H1 (cell line): ENCODE measurements around the gene TMUB1. TPM values are rescaled to one million over a fixed set of nuclear protein-coding genes. Genes with fewer than 3 reads are reported as not detected.

ENCODE experiments used
- CTCF ChIA-PET: fragments of 300-600 bp; sonication (Branson Sonifier 250); formaldehyde crosslinking; loops from one replicate; lab custom pipeline; 2021; ENCODE audit not compliant: partially characterized antibody; lab: Charles Lee
- POLR2A ChIA-PET: fragments of 300-600 bp; sonication (Branson Sonifier 250); formaldehyde crosslinking; loops from one replicate; lab custom pipeline; 2021; ENCODE audit warnings: inconsistent platforms; ENCODE audit not compliant: partially characterized antibody; lab: Charles Lee
- DNase-seq, 2 experiments: peaks; one replicate each; pipeline versions ENCODE4 v3.0.0 to v3.0.0-alpha.2; 2010 to 2022; ENCODE audit warnings: low spot score in 2 of 2, low read depth in 1 of 2, mixed read lengths in 1 of 2
- FAIRE-seq: peaks from 2 replicates; lab custom pipeline; 2011; peaks lifted over from hg19 to GRCh38; lab: Jason Lieb, UNC
- H2AFZ ChIP-seq: 2 replicates; pipeline ENCODE4 v1.8.1; 2012; ENCODE audit warnings: low read length, inconsistent platforms
- H2AK5ac ChIP-seq: 2 replicates; pipeline ENCODE4 v1.6.1; 2013; ENCODE audit warnings: low read depth, low read length
- H2BK120ac ChIP-seq: replicated peaks from 2 replicates; pipeline ENCODE3; 2013; ENCODE audit warnings: low read depth, low read length, inconsistent platforms
- H2BK12ac ChIP-seq: 2 replicates; pipeline ENCODE4 v1.6.1; 2013; ENCODE audit warnings: low read depth, low read length
- H2BK15ac ChIP-seq: 2 replicates; pipeline ENCODE4 v1.6.1; 2013; ENCODE audit warnings: low read length
- H2BK20ac ChIP-seq: 2 replicates; pipeline ENCODE4 v1.6.1; 2013; ENCODE audit warnings: low read length
- H2BK5ac ChIP-seq: 2 replicates; pipeline ENCODE4 v1.6.1; 2013; ENCODE audit warnings: low read depth, low read length
- H3K14ac ChIP-seq: 2 replicates; pipeline ENCODE4 v1.6.1; 2013; ENCODE audit warnings: inconsistent platforms; ENCODE audit not compliant: insufficient read length
- H3K18ac ChIP-seq: 2 replicates; pipeline ENCODE4 v1.6.1; 2013; ENCODE audit warnings: low read length; ENCODE audit errors: extremely low read depth
- H3K23ac ChIP-seq: 2 replicates; pipeline ENCODE4 v1.6.1; 2013; ENCODE audit warnings: inconsistent platforms; ENCODE audit not compliant: insufficient read length
- H3K23me2 ChIP-seq: 2 replicates; pipeline ENCODE4 v1.6.1; 2013; ENCODE audit warnings: low read depth, low read length
- H3K27ac ChIP-seq: 2 replicates; pipeline ENCODE4 v1.6.1; 2011; ENCODE audit warnings: low read depth, low read length, inconsistent platforms
- H3K27me3 ChIP-seq, 4 experiments: replicated peaks in 1 of 4; 1 replicate in 1 of 4; 2 replicates in 3 of 4; pipeline versions ENCODE4 v1.6.1 to v1.8.1; 2011 to 2013; ENCODE audit warnings: low read length in 3 of 4, mild to moderate bottlenecking in 3 of 4, inconsistent platforms in 2 of 4, mixed read lengths in 2 of 4, moderate library complexity in 1 of 4; ENCODE audit not compliant: control insufficient read depth in 3 of 4, insufficient read depth in 3 of 4; ENCODE audit errors: extremely low read depth in 1 of 4
- H3K36me3 ChIP-seq, 4 experiments: 2 replicates each; pipeline versions ENCODE4 v1.6.1 to v1.8.1; 2011 to 2013; ENCODE audit warnings: mild to moderate bottlenecking in 4 of 4, low read length in 3 of 4, moderate library complexity in 2 of 4, control low read depth in 1 of 4, inconsistent platforms in 1 of 4; ENCODE audit not compliant: insufficient read depth in 4 of 4, control insufficient read depth in 2 of 4
- H3K4ac ChIP-seq: replicated peaks from 2 replicates; pipeline ENCODE3; 2013; ENCODE audit warnings: low read length, low read depth, mixed read lengths, inconsistent platforms; ENCODE audit not compliant: insufficient read length
- H3K4me1 ChIP-seq, 4 experiments: replicated peaks in 1 of 4; 1 replicate in 1 of 4; 2 replicates in 3 of 4; pipeline versions ENCODE4 v1.6.1 to v1.8.1; 2011 to 2013; ENCODE audit warnings: low read length in 3 of 4, inconsistent platforms in 2 of 4, mixed read lengths in 1 of 4; ENCODE audit not compliant: insufficient read depth in 4 of 4, control insufficient read depth in 3 of 4
- H3K4me2 ChIP-seq, 2 experiments: 2 replicates each; pipeline versions ENCODE4 v1.6.1 to v1.8.1; 2011 to 2013; ENCODE audit warnings: low read depth in 2 of 2, low read length in 2 of 2, control low read depth in 1 of 2, inconsistent platforms in 1 of 2, mild to moderate bottlenecking in 1 of 2; ENCODE audit not compliant: insufficient read depth in 1 of 2
- H3K4me3 ChIP-seq, 4 experiments: fragments of 200-600, 300-600 bp in 1 of 4; sonication (generic), shearing (Covaris generic), sonication (Bioruptor Twin) in 1 of 4; 2 replicates each; pipeline versions ENCODE4 v1.5.1 to v1.8.1; 2011 to 2016; ENCODE audit warnings: low read length in 4 of 4, low read depth in 3 of 4, control low read depth in 2 of 4, inconsistent platforms in 2 of 4, mild to moderate bottlenecking in 2 of 4, mixed read lengths in 1 of 4, moderate library complexity in 1 of 4; ENCODE audit not compliant: insufficient read depth in 2 of 4; ENCODE audit errors: extremely low read depth in 1 of 4
- H3K56ac ChIP-seq: replicated peaks from 2 replicates; pipeline ENCODE3; 2013; ENCODE audit warnings: low read depth, mild to moderate bottlenecking, mixed read lengths, low read length, inconsistent platforms; ENCODE audit not compliant: insufficient read length
- H3K79me1 ChIP-seq: 2 replicates; pipeline ENCODE4 v1.6.1; 2013; ENCODE audit warnings: low read depth, low read length, control low read depth
- H3K79me2 ChIP-seq, 2 experiments: 2 replicates each; pipeline versions ENCODE4 v1.6.1 to v1.8.1; 2012 to 2013; ENCODE audit warnings: low read length in 2 of 2, mild to moderate bottlenecking in 2 of 2, inconsistent platforms in 1 of 2; ENCODE audit not compliant: insufficient read depth in 2 of 2, control insufficient read depth in 1 of 2
- H3K9ac ChIP-seq, 4 experiments: replicated peaks in 1 of 4; 1 replicate in 1 of 4; 2 replicates in 3 of 4; pipeline versions ENCODE4 v1.6.1 to v1.8.1; 2011 to 2013; ENCODE audit warnings: low read depth in 3 of 4, low read length in 3 of 4, control low read depth in 2 of 4, mild to moderate bottlenecking in 2 of 4, moderate library complexity in 2 of 4, inconsistent platforms in 1 of 4; ENCODE audit errors: extremely low read depth in 1 of 4
- H3K9me3 ChIP-seq, 2 experiments: 2 replicates each; pipeline versions ENCODE4 v1.6.1 to v1.8.1; 2012 to 2013; ENCODE audit warnings: mild to moderate bottlenecking in 2 of 2, moderate library complexity in 2 of 2, control low read depth in 1 of 2, inconsistent platforms in 1 of 2, low read depth in 1 of 2, low read length in 1 of 2, mixed read lengths in 1 of 2; ENCODE audit not compliant: insufficient read depth in 2 of 2
- H4K20me1 ChIP-seq, 2 experiments: replicated peaks in 1 of 2; 2 replicates each; pipeline versions ENCODE3 to v1.8.1; 2011 to 2013; ENCODE audit warnings: inconsistent platforms in 2 of 2, low read length in 2 of 2, mild to moderate bottlenecking in 1 of 2; ENCODE audit not compliant: insufficient read depth in 2 of 2, control insufficient read depth in 1 of 2
- H4K5ac ChIP-seq: 2 replicates; pipeline ENCODE4 v1.6.1; 2013; ENCODE audit warnings: low read length, low read depth, mixed read lengths, inconsistent platforms; ENCODE audit not compliant: insufficient read length
- H4K8ac ChIP-seq: 2 replicates; pipeline ENCODE4 v1.8.0; 2013; ENCODE audit warnings: mild to moderate bottlenecking, moderate library complexity, low read length, inconsistent platforms; ENCODE audit not compliant: insufficient read depth; ENCODE audit errors: extremely low read depth
- H4K91ac ChIP-seq: replicated peaks from 2 replicates; pipeline ENCODE3; 2013; ENCODE audit warnings: low read length, mixed read lengths, inconsistent platforms; ENCODE audit not compliant: insufficient read length
- ATF2 ChIP-seq: IDR thresholded peaks from 2 replicates; pipeline ENCODE4 v1.6.1; 2012; ENCODE audit warnings: low read length, inconsistent platforms
- HDAC2 ChIP-seq, 2 experiments: fragments of 300-600 bp in 1 of 2; sonication (generic) in 1 of 2; IDR thresholded peaks; 2 replicates each; pipeline ENCODE4 v1.6.1; 2011 to 2012; ENCODE audit warnings: low read depth in 2 of 2, low read length in 2 of 2, mild to moderate bottlenecking in 2 of 2, moderate library complexity in 2 of 2, borderline replicate concordance in 1 of 2, inconsistent platforms in 1 of 2
- SIN3A ChIP-seq, 2 experiments: IDR thresholded peaks in 1 of 2; conservative IDR thresholded peaks in 1 of 2; 2 replicates each; pipeline ENCODE4 v1.6.1; 2011 to 2012; ENCODE audit warnings: low read length in 2 of 2, improper control_type of control experiment in 1 of 2, low read depth in 1 of 2, mild to moderate bottlenecking in 1 of 2
- SRF ChIP-seq: IDR thresholded peaks from 2 replicates; pipeline ENCODE4 v1.6.1; 2011; ENCODE audit warnings: mild to moderate bottlenecking, low read depth, low read length, moderate library complexity
- TCF12 ChIP-seq: IDR thresholded peaks from 2 replicates; pipeline ENCODE4 v1.6.1; 2011; ENCODE audit warnings: low read depth, mild to moderate bottlenecking, low read length
- USF2 ChIP-seq: IDR thresholded peaks from 2 replicates; pipeline ENCODE4 v1.6.1; 2011; ENCODE audit warnings: low read length, improper control_type of control experiment
- WGBS, 2 experiments: shearing (Covaris generic) in 1 of 2; methylation state at CpG; one replicate each; pipeline versions ENCODE4 v1.1.6 to v1.1.7; 2013 to 2015; ENCODE audit warnings: low lambda C conversion rate in 2 of 2, mixed read lengths in 2 of 2, inconsistent platforms in 1 of 2, low coverage in 1 of 2, missing lambda C conversion rate in 1 of 2; ENCODE audit not compliant: insufficient replicate concordance in 2 of 2, insufficient coverage in 1 of 2, insufficient read length in 1 of 2; ENCODE audit errors: extremely low coverage in 1 of 2, missing lambda C conversion rate in 1 of 2; 5-methylcytosine and 5-hydroxymethylcytosine counted together
- polyA plus RNA-seq, 7 experiments: library from polyadenylated mRNA; depleted of rRNA in 3 of 7; stranded (reverse) in 5 of 7; unstranded in 2 of 7; fragments of >200 nt in 5 of 7; fragments of 200-250 nt in 2 of 7; gene quantifications; 1 replicate in 5 of 7; 2 replicates in 1 of 7; 4 replicates in 1 of 7; pipeline versions ENCODE4 v1.2.1 to v1.2.3, GENCODE V29; 2011 to 2013; ENCODE audit warnings: missing spikeins in 2 of 7, mixed read lengths in 2 of 7
- total RNA-seq: library from RNA; stranded (reverse); fragmentation: NEBNext Ultra II Directional; extraction: Animal tissue kit (Norgen Biotek cat#: 25700); gene quantifications from 2 replicates; pipeline ENCODE4 v1.2.1, GENCODE V29; 2021

Gene TMUB1
- total and polyA plus RNA-seq, 2 of the 8 experiments (the other 6 are each of a cell fraction or from before 2014, with no cell fraction given): 41.4 to 56.2 TPM

- POLR2A ChIA-PET: interaction anchor here (1.2 kb wide), 1 partner anchor 15 kb away, joined by 4 read pairs; no protein-coding TSS in a partner anchor
- Histone ChIP-seq H4K91ac (no peak overlapping the region), H4K8ac (no peak overlapping the region), H3K79me1 (no peaks in the 10 kb centered on the region), H2BK12ac (no peak overlapping the region), H2AK5ac (no peak overlapping the region), H2BK15ac (no peak overlapping the region), H4K5ac (no peak overlapping the region), H2BK20ac (no peak overlapping the region), H3K56ac (no peak overlapping the region), H3K27ac (no peak overlapping the region), H2BK5ac (no peak overlapping the region)
- CTCF ChIA-PET: interaction anchor here (0.6 to 11.7 kb wide), 6 partner anchors 10 to 113 kb away, joined by 3 to 197 read pairs (median 4); no protein-coding TSS in a partner anchor
- TF ChIP-seq USF2 (no peak), ATF2 (no peak), SIN3A (conservative IDR thresholded peaks at IDR 0.05 in 1 of 2, IDR thresholded peaks at IDR 0.05 in 1 of 2; ENCODE audit: low read depth in 1 of 2, low read length in 2 of 2) (no peak), SRF (no peak), TCF12 (no peak), HDAC2 (IDR thresholded peaks at IDR 0.05; ENCODE audit: borderline replicate concordance in 1 of 2, low read depth in 2 of 2, low read length in 2 of 2) (no peak)
- TF ChIP-seq, all 59 proteins: peak for 0
- DNase-seq (no peak), FAIRE-seq (no peak)
- H3K9ac ChIP-seq: no peak overlapping the region
- H2AFZ ChIP-seq: no peak overlapping the region
- H3K4me1 ChIP-seq: peaks cover 0 to 4% (median under 1%) of the 10 kb centered on the region in 4 experiments; a peak in 5 of 7 replicates
- no peak overlapping the region for H3K14ac ChIP-seq
- H3K36me3 ChIP-seq: peaks cover 0 to 10% (median 5%) of the 10 kb centered on the region in 4 experiments; a peak in 5 of 8 replicates
- H3K23ac ChIP-seq: no peak overlapping the region
- no peaks in the 10 kb centered on the region for H3K79me2 ChIP-seq
- peaks cover 0 to under 1% (median 0%) of the 10 kb centered on the region in 4 experiments; a peak in 2 of 7 replicates for H3K27me3 ChIP-seq
- H3K4ac ChIP-seq: no peak overlapping the region
- peaks cover 5 to 22% of the 10 kb centered on the region in 2 experiments for H4K20me1 ChIP-seq
- no peaks in the 10 kb centered on the region for H3K23me2 ChIP-seq
- no peak overlapping the region for H3K4me2 ChIP-seq
- H3K4me3 ChIP-seq: no peak overlapping the region
- H3K18ac ChIP-seq: no peak overlapping the region
- H2BK120ac ChIP-seq: no peak overlapping the region
- WGBS, 2 experiments: 91% methylated on average over 21 of the region's 21 CpGs; no CpG with 5 or more reads in 1 of the 2 experiments
- H3K9me3 ChIP-seq: no peaks in the 10 kb centered on the region
These were observed 49.3 kb upstream of the TMUB1 start for GRCh38 chr7:151132461-151133205.
